Muscle layer of duodenum (tissue), 2 donors: Measurements from ENCODE around the gene TRIML1.

Experiments used
- H3K27ac ChIP-seq: one replicate; pipeline ENCODE4 v1.7.0; 2013; ENCODE audit warnings: mild to moderate bottlenecking, low read length
- H3K27me3 ChIP-seq: one replicate; pipeline ENCODE4 v1.7.0; 2013; ENCODE audit warnings: low read depth, mild to moderate bottlenecking, control low read depth, low read length
- H3K36me3 ChIP-seq, 2 donors: one replicate each; pipeline ENCODE4 v1.7.0; 2013; ENCODE audit warnings: low read length in 2 of 2, control low read depth in 1 of 2, mild to moderate bottlenecking in 1 of 2; ENCODE audit not compliant: insufficient read depth in 2 of 2, control insufficient read depth in 1 of 2
- H3K4me1 ChIP-seq, 2 donors: one replicate each; pipeline ENCODE4 v1.7.0; 2013; ENCODE audit warnings: low read length in 2 of 2, mild to moderate bottlenecking in 2 of 2, control low read depth in 1 of 2, moderate library complexity in 1 of 2; ENCODE audit not compliant: insufficient read depth in 2 of 2, control insufficient read depth in 1 of 2
- H3K4me3 ChIP-seq, 2 donors: one replicate each; pipeline ENCODE4 v1.7.0; 2013; ENCODE audit warnings: low read length in 2 of 2, low read depth in 1 of 2, mild to moderate bottlenecking in 1 of 2
- H3K9me3 ChIP-seq, 2 donors: one replicate each; pipeline ENCODE4 v1.7.0; 2013; ENCODE audit warnings: low read length in 2 of 2, control low read depth in 1 of 2, mild to moderate bottlenecking in 1 of 2; ENCODE audit not compliant: control insufficient read depth in 1 of 2
- donor health status: healthy.

TRIML1 gene

GRCh38 chr4:188127214-188127874 lies 11.9 kb upstream of the TRIML1 start:
- Histone ChIP-seq H3K4me1 (no peaks in the 10 kb centered on the region), H3K27ac (no peak overlapping the region), H3K36me3 (no peaks in the 10 kb centered on the region), H3K4me3 (no peak overlapping the region), H3K9me3 (no peaks in the 10 kb centered on the region), H3K27me3 (no peaks in the 10 kb centered on the region)

GRCh38 chr4:188130355-188130754 lies 8.9 kb upstream of the TRIML1 start:
- Histone ChIP-seq H3K9me3 (no peaks in the 10 kb centered on the region), H3K27me3 (no peaks in the 10 kb centered on the region), H3K4me3 (no peak overlapping the region), H3K4me1 (no peaks in the 10 kb centered on the region), H3K36me3 (no peaks in the 10 kb centered on the region), H3K27ac (no peak overlapping the region)

GRCh38 chr4:188132232-188132631 lies 7.0 kb upstream of the TRIML1 start:
- H3K27me3 ChIP-seq = no peaks in the 10 kb centered on the region

GRCh38 chr4:188138227-188138626 lies 1.0 kb upstream of the TRIML1 start:
- Histone ChIP-seq H3K27ac (no peak overlapping the region), H3K9me3 (no peaks in the 10 kb centered on the region), H3K27me3 (no peaks in the 10 kb centered on the region), H3K36me3 (no peaks in the 10 kb centered on the region), H3K4me3 (no peak overlapping the region), H3K4me1 (no peaks in the 10 kb centered on the region)

More at GRCh38 chr4:188132232-188132631, 7.0 kb upstream of the TRIML1 start:
- H3K27ac ChIP-seq = no peak overlapping the region
- H3K36me3 ChIP-seq = no peaks in the 10 kb centered on the region
- no peak overlapping the region for H3K4me3 ChIP-seq
- no peaks in the 10 kb centered on the region for H3K4me1 ChIP-seq
- H3K9me3 ChIP-seq = no peaks in the 10 kb centered on the region

- H3K4me1 ChIP-seq = no peaks in the 10 kb centered on the region
- H3K4me3 ChIP-seq = no peak overlapping the region
- no peaks in the 10 kb centered on the region for H3K36me3 ChIP-seq
- H3K27me3 ChIP-seq = no peaks in the 10 kb centered on the region
- no peak overlapping the region for H3K27ac ChIP-seq
- no peaks in the 10 kb centered on the region for H3K9me3 ChIP-seq
Measured at GRCh38 chr4:188139671-188140070, 430 bp downstream of the TRIML1 start.

GRCh38 chr4:188143731-188144130 lies 4.5 kb downstream of the TRIML1 start:
- no peak overlapping the region for H3K4me3 ChIP-seq
- H3K27ac ChIP-seq = no peak overlapping the region
- H3K4me1 ChIP-seq = no peaks in the 10 kb centered on the region
- H3K27me3 ChIP-seq = no peaks in the 10 kb centered on the region
- H3K9me3 ChIP-seq = no peaks in the 10 kb centered on the region
- no peaks in the 10 kb centered on the region for H3K36me3 ChIP-seq

GRCh38 chr4:188145601-188146000 lies 6.4 kb downstream of the TRIML1 start:
- H3K9me3 ChIP-seq = peaks cover 0 to under 1% of the 10 kb centered on the region in 2 donors
- no peaks in the 10 kb centered on the region for H3K36me3 ChIP-seq
- H3K4me1 ChIP-seq = no peaks in the 10 kb centered on the region
- no peaks in the 10 kb centered on the region for H3K27me3 ChIP-seq
- no peak overlapping the region for H3K27ac ChIP-seq
- no peak overlapping the region for H3K4me3 ChIP-seq

- no peak overlapping the region for H3K4me3 ChIP-seq
Measured at GRCh38 chr4:188146618-188147017, 7.4 kb downstream of the TRIML1 start.

GRCh38 chr4:188147176-188147575 lies 7.9 kb downstream of the TRIML1 start:
- H3K4me3 ChIP-seq = no peak overlapping the region
- H3K27me3 ChIP-seq = no peaks in the 10 kb centered on the region
- no peaks in the 10 kb centered on the region for H3K36me3 ChIP-seq
- no peaks in the 10 kb centered on the region for H3K4me1 ChIP-seq
- no peak overlapping the region for H3K27ac ChIP-seq
- peaks cover 0 to 2% of the 10 kb centered on the region in 2 donors for H3K9me3 ChIP-seq

More at GRCh38 chr4:188146618-188147017, 7.4 kb downstream of the TRIML1 start:
- no peaks in the 10 kb centered on the region for H3K4me1 ChIP-seq
- no peak overlapping the region for H3K27ac ChIP-seq
- no peaks in the 10 kb centered on the region for H3K36me3 ChIP-seq
- peaks cover 0 to 2% of the 10 kb centered on the region in 2 donors for H3K9me3 ChIP-seq
- no peaks in the 10 kb centered on the region for H3K27me3 ChIP-seq

GRCh38 chr4:188147776-188148175 lies 8.5 kb downstream of the TRIML1 start:
- H3K9me3 ChIP-seq = peaks cover 0 to 2% of the 10 kb centered on the region in 2 donors
- H3K27ac ChIP-seq = no peak overlapping the region
- no peaks in the 10 kb centered on the region for H3K36me3 ChIP-seq
- no peak overlapping the region for H3K4me3 ChIP-seq
- no peaks in the 10 kb centered on the region for H3K4me1 ChIP-seq
- H3K27me3 ChIP-seq = no peaks in the 10 kb centered on the region

- Histone ChIP-seq H3K27me3 (no peaks in the 10 kb centered on the region), H3K9me3 (peaks cover 0 to 4% of the 10 kb centered on the region in 2 donors), H3K36me3 (no peaks in the 10 kb centered on the region), H3K27ac (no peak overlapping the region), H3K4me1 (no peaks in the 10 kb centered on the region), H3K4me3 (no peak overlapping the region)
Measured at GRCh38 chr4:188154668-188155405, 15.6 kb downstream of the TRIML1 start.
